ENCODE data around the gene ESPL1. TPM values are rescaled to one million over a fixed set of nuclear protein-coding genes. Genes with fewer than 3 reads are reported as not detected.

ESPL1 gene
- total RNA-seq, 6 donors from 2014 or later = 1.5 to 5.3 (median 2.1) TPM

GRCh38 chr12:53221203-53222080 lies 46.7 kb upstream of the ESPL1 start:
- TF ChIP-seq CTCF (IDR thresholded peaks at IDR 0.05) = peak in 3 of 6 experiments; percentile 25
- peak; percentile 30 to 76 for TF ChIP-seq POLR2AphosphoS5 (IDR thresholded peaks at IDR 0.05)
- peak in 3 of 4 donors; percentile 19 to 79 (median 75) for TF ChIP-seq POLR2A (IDR thresholded peaks at IDR 0.05)
- peak in 1 of 4 donors; percentile 24 for TF ChIP-seq EP300 (IDR thresholded peaks at IDR 0.05)
- H3K4me3 ChIP-seq = peak overlapping the region; percentile 56 to 83 (median 70)
- WGBS, 2 donors = 1% methylated on average over 22 to 68 of the region's 72 CpGs
- ATAC-seq (ENCODE audit: low FRiP score in 2 of 2) (peak; percentile 52 to 76), DNase-seq (peak; percentile 80 to 96)
- H3K9me3 ChIP-seq = no peaks in the 10 kb centered on the region
- H3K27me3 ChIP-seq = no peaks in the 10 kb centered on the region
- H3K27ac ChIP-seq = peak overlapping the region; percentile 98 to 100 (median 99)
- peaks cover 66 to 95% (median 71%) of the 10 kb centered on the region in 4 donors for H3K4me1 ChIP-seq
- peaks cover 0 to 3% (median 0%) of the 10 kb centered on the region in 4 donors for H3K36me3 ChIP-seq

GRCh38 chr12:53222170-53222721 lies 45.9 kb upstream of the ESPL1 start:
- DNase-seq (no peak), ATAC-seq (ENCODE audit: low FRiP score in 2 of 2) (no peak)
- WGBS, 2 donors = 40 to 45% methylated on average over 5 of the region's 5 CpGs
- peaks cover 58 to 87% (median 62%) of the 10 kb centered on the region in 4 donors for H3K4me1 ChIP-seq
- H3K4me3 ChIP-seq = peak overlapping the region; percentile 4 to 83 (median 70)
- peak overlapping the region; percentile 98 to 100 (median 99) for H3K27ac ChIP-seq
- no peak for TF ChIP-seq CTCF (IDR thresholded peaks at IDR 0.05)
- no peak for TF ChIP-seq POLR2AphosphoS5 (IDR thresholded peaks at IDR 0.05)
- no peak for TF ChIP-seq POLR2A (IDR thresholded peaks at IDR 0.05)
- TF ChIP-seq EP300 (IDR thresholded peaks at IDR 0.05) = no peak
- H3K27me3 ChIP-seq = no peaks in the 10 kb centered on the region
- peaks cover 0 to 3% (median 0%) of the 10 kb centered on the region in 4 donors for H3K36me3 ChIP-seq
- H3K9me3 ChIP-seq = no peaks in the 10 kb centered on the region

- no peak overlapping the region for H3K4me3 ChIP-seq
- H3K27ac ChIP-seq = peak overlapping the region; percentile 98 to 100 (median 99)
- WGBS, 2 donors = 40 to 45% methylated on average over 4 of the region's 4 CpGs
- DNase-seq (no peak), ATAC-seq (ENCODE audit: low FRiP score in 2 of 2) (no peak)
- H3K9me3 ChIP-seq = no peaks in the 10 kb centered on the region
- peaks cover 0 to 6% (median 0%) of the 10 kb centered on the region in 4 donors for H3K36me3 ChIP-seq
- TF ChIP-seq POLR2AphosphoS5 (IDR thresholded peaks at IDR 0.05) (no peak), CTCF (IDR thresholded peaks at IDR 0.05) (no peak), POLR2A (IDR thresholded peaks at IDR 0.05) (no peak), EP300 (IDR thresholded peaks at IDR 0.05) (no peak)
- H3K4me1 ChIP-seq = peaks cover 52 to 81% (median 57%) of the 10 kb centered on the region in 4 donors
- no peaks in the 10 kb centered on the region for H3K27me3 ChIP-seq
Observed at GRCh38 chr12:53222806-53223261, 45.3 kb upstream of the ESPL1 start.

- DNase-seq (peak; percentile 54 to 56), ATAC-seq (ENCODE audit: low FRiP score in 2 of 2) (no peak)
- Histone ChIP-seq H3K4me1 (peaks cover 45 to 74% (median 50%) of the 10 kb centered on the region in 4 donors), H3K4me3 (no peak overlapping the region), H3K36me3 (peaks cover 0 to 6% (median 0%) of the 10 kb centered on the region in 4 donors), H3K27me3 (no peaks in the 10 kb centered on the region), H3K9me3 (no peaks in the 10 kb centered on the region), H3K27ac (peak overlapping the region; percentile 98 to 100 (median 99))
- TF ChIP-seq POLR2AphosphoS5 (IDR thresholded peaks at IDR 0.05) (no peak), POLR2A (IDR thresholded peaks at IDR 0.05) (no peak), CTCF (IDR thresholded peaks at IDR 0.05) (no peak), EP300 (IDR thresholded peaks at IDR 0.05) (no peak)
- WGBS, 2 donors = 7 to 13% methylated on average over 5 to 16 of the region's 16 CpGs
Observed at GRCh38 chr12:53223389-53224060, 44.6 kb upstream of the ESPL1 start.
